ENCODE data around the gene PPDPF. TPM values are rescaled to one million over a fixed set of nuclear protein-coding genes. Genes with fewer than 3 reads are reported as not detected.
"Not testable (repeated sequence)": the region's sequence is repeated elsewhere in the genome, so short reads cannot be mapped to it uniquely, and the experiment has no call there.

Gene PPDPF
- total and polyA plus RNA-seq, 5 experiments from 2014 or later: 47.4 to 229 (median 93.1) TPM

GRCh38 chr20:63479695-63480419, 40.7 kb upstream of the PPDPF start:
- not testable (repeated sequence) for ATAC-seq, H3K9me3 Mint-ChIP-seq
- peaks cover 0 to 11% (median 2%) of the 10 kb centered on the region in 4 donors for H3K4me1 Mint-ChIP-seq

GRCh38 chr20:63481503-63481902, 39.1 kb upstream of the PPDPF start:
- no peak overlapping the region for H3K4me3 Mint-ChIP-seq
- POLR2A ChIA-PET: no interaction called here

More at GRCh38 chr20:63479695-63480419, 40.7 kb upstream of the PPDPF start:
- H3K27ac Mint-ChIP-seq, DNase-seq, H3K36me3 Mint-ChIP-seq, POLR2A ChIA-PET, H3K4me3 Mint-ChIP-seq: not testable (repeated sequence)
- H3K27me3 Mint-ChIP-seq: peaks cover 14 to 73% (median 32%) of the 10 kb centered on the region in 5 donors

GRCh38 chr20:63482021-63482587, 38.5 kb upstream of the PPDPF start:
- no peak overlapping the region for H3K4me3 Mint-ChIP-seq
- no peak overlapping the region for H3K27ac Mint-ChIP-seq
- ATAC-seq (no peak), DNase-seq (no peak)
- peaks cover 0 to 11% (median 2%) of the 10 kb centered on the region in 4 donors for H3K4me1 Mint-ChIP-seq
- H3K36me3 Mint-ChIP-seq: no peaks in the 10 kb centered on the region
- POLR2A ChIA-PET: no interaction called here
- peaks cover 0 to 2% (median 0%) of the 10 kb centered on the region in 9 donors for H3K9me3 Mint-ChIP-seq
- H3K27me3 Mint-ChIP-seq: peaks cover 10 to 70% (median 25%) of the 10 kb centered on the region in 5 donors

More at GRCh38 chr20:63481503-63481902, 39.1 kb upstream of the PPDPF start:
- H3K27me3 Mint-ChIP-seq: peaks cover 10 to 70% (median 25%) of the 10 kb centered on the region in 5 donors
- DNase-seq (no peak), ATAC-seq (no peak)
- peak overlapping the region in 1 of 10 donors; percentile 30 for H3K27ac Mint-ChIP-seq
- H3K36me3 Mint-ChIP-seq: no peaks in the 10 kb centered on the region
- H3K9me3 Mint-ChIP-seq: peaks cover 0 to 2% (median 0%) of the 10 kb centered on the region in 9 donors
- H3K4me1 Mint-ChIP-seq: peaks cover 0 to 11% (median 2%) of the 10 kb centered on the region in 4 donors

GRCh38 chr20:63483834-63484233, 36.7 kb upstream of the PPDPF start:
- DNase-seq (no peak), ATAC-seq (no peak)
- Mint-ChIP-seq H3K27me3 (peaks cover 10 to 59% (median 21%) of the 10 kb centered on the region in 5 donors), H3K4me1 (peaks cover 0 to 11% (median under 1%) of the 10 kb centered on the region in 4 donors), H3K4me3 (no peak overlapping the region), H3K36me3 (no peaks in the 10 kb centered on the region), H3K9me3 (peaks cover 0 to 2% (median 0%) of the 10 kb centered on the region in 9 donors), H3K27ac (no peak overlapping the region)
- POLR2A ChIA-PET: no interaction called here

GRCh38 chr20:63484236-63484635, 36.3 kb upstream of the PPDPF start:
- H3K4me3 Mint-ChIP-seq: no peak overlapping the region
- peaks cover 0 to 2% (median 0%) of the 10 kb centered on the region in 9 donors for H3K9me3 Mint-ChIP-seq
- H3K27me3 Mint-ChIP-seq: peaks cover 10 to 57% (median 21%) of the 10 kb centered on the region in 5 donors
- H3K36me3 Mint-ChIP-seq: no peaks in the 10 kb centered on the region
- DNase-seq: no peak
- POLR2A ChIA-PET: no interaction called here
- no peak for ATAC-seq
- no peak overlapping the region for H3K27ac Mint-ChIP-seq
- peaks cover 0 to 11% (median under 1%) of the 10 kb centered on the region in 4 donors for H3K4me1 Mint-ChIP-seq

- Mint-ChIP-seq H3K4me1 (peaks cover 0 to 11% (median under 1%) of the 10 kb centered on the region in 4 donors), H3K27me3 (peaks cover 10 to 59% (median 21%) of the 10 kb centered on the region in 5 donors), H3K36me3 (no peaks in the 10 kb centered on the region), H3K27ac (no peak overlapping the region), H3K4me3 (no peak overlapping the region), H3K9me3 (peaks cover 0 to 2% (median 0%) of the 10 kb centered on the region in 9 donors)
- POLR2A ChIA-PET: no interaction called here
- ATAC-seq (no peak), DNase-seq (no peak)
Measured at GRCh38 chr20:63484651-63485403, 35.7 kb upstream of the PPDPF start.

- DNase-seq (no peak), ATAC-seq (no peak)
- POLR2A ChIA-PET: no interaction called here
- Mint-ChIP-seq H3K27ac (peak overlapping the region in 1 of 10 donors; percentile 43), H3K4me3 (no peak overlapping the region), H3K4me1 (peaks cover 0 to 9% (median under 1%) of the 10 kb centered on the region in 4 donors), H3K36me3 (no peaks in the 10 kb centered on the region), H3K9me3 (peaks cover 0 to 2% (median 0%) of the 10 kb centered on the region in 9 donors), H3K27me3 (peaks cover 7 to 61% (median 18%) of the 10 kb centered on the region in 5 donors)
Measured at GRCh38 chr20:63486300-63486855, 34.2 kb upstream of the PPDPF start.

GRCh38 chr20:63487116-63487764, 33.3 kb upstream of the PPDPF start:
- H3K36me3 Mint-ChIP-seq: no peaks in the 10 kb centered on the region
- DNase-seq: no peak
- H3K27me3 Mint-ChIP-seq: peaks cover 4 to 64% (median 20%) of the 10 kb centered on the region in 5 donors
- no peak overlapping the region for H3K4me3 Mint-ChIP-seq
- ATAC-seq: no peak
- H3K27ac Mint-ChIP-seq: no peak overlapping the region
- H3K4me1 Mint-ChIP-seq: peaks cover 0 to 5% (median under 1%) of the 10 kb centered on the region in 4 donors
- POLR2A ChIA-PET: no interaction called here
- H3K9me3 Mint-ChIP-seq: peaks cover 0 to 6% (median 0%) of the 10 kb centered on the region in 9 donors

GRCh38 chr20:63487781-63488241, 32.8 kb upstream of the PPDPF start:
- Mint-ChIP-seq H3K9me3 (peaks cover 0 to 10% (median 0%) of the 10 kb centered on the region in 9 donors), H3K27me3 (peaks cover 4 to 62% (median 20%) of the 10 kb centered on the region in 5 donors), H3K4me3 (no peak overlapping the region), H3K36me3 (no peaks in the 10 kb centered on the region), H3K4me1 (peaks cover 0 to 4% (median under 1%) of the 10 kb centered on the region in 4 donors), H3K27ac (no peak overlapping the region)
- DNase-seq (no peak), ATAC-seq (no peak)
- POLR2A ChIA-PET: no interaction called here

- H3K4me1 Mint-ChIP-seq: no peaks in the 10 kb centered on the region
Measured at GRCh38 chr20:63488315-63489251, 32.0 kb upstream of the PPDPF start.

GRCh38 chr20:63490416-63490815, 30.1 kb upstream of the PPDPF start:
- Mint-ChIP-seq H3K27me3 (peaks cover 0 to 54% (median 14%) of the 10 kb centered on the region in 5 donors), H3K9me3 (peaks cover 0 to 10% (median 0%) of the 10 kb centered on the region in 9 donors), H3K36me3 (no peaks in the 10 kb centered on the region), H3K4me1 (no peaks in the 10 kb centered on the region), H3K4me3 (no peak overlapping the region), H3K27ac (no peak overlapping the region)
- no peak for ATAC-seq
- POLR2A ChIA-PET: no interaction called here
- DNase-seq: peak in 1 of 10 donors; percentile 60

More at GRCh38 chr20:63488315-63489251, 32.0 kb upstream of the PPDPF start:
- Mint-ChIP-seq H3K36me3 (no peaks in the 10 kb centered on the region), H3K27me3 (peaks cover 3 to 58% (median 17%) of the 10 kb centered on the region in 5 donors), H3K27ac (no peak overlapping the region), H3K4me3 (no peak overlapping the region), H3K9me3 (peaks cover 0 to 10% (median 0%) of the 10 kb centered on the region in 9 donors)
- POLR2A ChIA-PET: no interaction called here
- peak in 1 of 10 donors; percentile 45 for DNase-seq
- no peak for ATAC-seq
